HCT116 (cell line): ENCODE results near the gene RPS6KA1. TPM values are rescaled to one million over a fixed set of nuclear protein-coding genes. Genes with fewer than 3 reads are reported as not detected.
A peak's percentile ranks its signal among the peaks of the same experiment; 100 is the strongest.

ENCODE experiments used
- ATAC-seq: fragments of 200-7000 bp; cut with Tn5 transposase; 2 replicates; pipeline ENCODE4 v1.9.1; 2020; ENCODE audit warnings: mild to moderate bottlenecking, moderate library complexity
- BruUV-seq: library from RNA; stranded (reverse); fragments of 400-500 nt; replicated peaks from 2 replicates; lab custom pipeline; 2021; lab: Mats Ljungman, UMichigan
- CTCF ChIA-PET: fragments of 300-600 bp; sonication (Branson Sonifier 250); formaldehyde crosslinking; loops from one replicate; lab custom pipeline; 2021; ENCODE audit warnings: antibody characterized with exemption; lab: Charles Lee
- POLR2A ChIA-PET: fragments of 300-600, 350-600 bp; sonication (Branson Sonifier 250); formaldehyde crosslinking; loops from one replicate; lab custom pipeline; 2021; ENCODE audit warnings: antibody characterized with exemption; lab: Charles Lee
- RAD21 ChIA-PET, 2 experiments: fragments of 300-600 bp; sonication (Branson Sonifier 250); formaldehyde crosslinking; loops; one replicate each; lab custom pipeline; 2023; ENCODE audit warnings: low total read pairs in 2 of 2; ENCODE audit not compliant: uncharacterized antibody in 2 of 2, unreplicated experiment in 2 of 2, low non-redundant PET in 1 of 2; lab: Charles Lee
- DNase-seq: peaks from one replicate; pipeline ENCODE4 v3.0.0-alpha.2; 2010; ENCODE audit warnings: low read depth, low spot score
- H2AFZ ChIP-seq: fragments of 200-600 bp; shearing (Covaris generic), sonication (generic); 2 replicates; pipeline ENCODE4 v1.6.1; 2017; ENCODE audit warnings: low read depth, mixed run types, mixed read lengths, antibody characterized with exemption, low read length; ENCODE audit not compliant: poor library complexity, severe bottlenecking
- H3K27ac ChIP-seq: 2 replicates; pipeline ENCODE4 v1.5.1; 2012; ENCODE audit warnings: low read depth, low read length
- H3K27me3 ChIP-seq: fragments of 200-600 bp; sonication (generic); 2 replicates; pipeline ENCODE4 v1.6.1; 2016; ENCODE audit warnings: mixed run types, low read length, mixed read lengths; ENCODE audit not compliant: insufficient read depth
- H3K36me3 ChIP-seq, 2 experiments: fragments of 200-500 bp in 1 of 2; fragments of 200-600 bp in 1 of 2; sonication (Bioruptor generic) in 1 of 2; sonication (generic) in 1 of 2; 2 replicates each; pipeline versions ENCODE4 v1.5.1 to v1.6.1; 2014 to 2016; ENCODE audit warnings: low read length in 2 of 2, inconsistent platforms in 1 of 2, mixed read lengths in 1 of 2, mixed run types in 1 of 2; ENCODE audit not compliant: insufficient read depth in 2 of 2, control insufficient read depth in 1 of 2
- H3K4me1 ChIP-seq, 2 experiments: fragments of 200-600 bp in 1 of 2; sonication (generic) in 1 of 2; 2 replicates each; pipeline versions ENCODE4 v1.5.1 to v1.6.1; 2012 to 2017; ENCODE audit warnings: low read length in 2 of 2, inconsistent platforms in 1 of 2, mild to moderate bottlenecking in 1 of 2, mixed read lengths in 1 of 2, mixed run types in 1 of 2, moderate library complexity in 1 of 2; ENCODE audit not compliant: insufficient read depth in 2 of 2, control insufficient read depth in 1 of 2
- H3K4me2 ChIP-seq: fragments of 200-600 bp; sonication (generic); 2 replicates; pipeline ENCODE4 v1.6.1; 2017; ENCODE audit warnings: mixed run types, low read length, mixed read lengths
- H3K4me3 ChIP-seq, 2 experiments: fragments of 200-600 bp in 1 of 2; sonication (generic) in 1 of 2; replicated peaks in 1 of 2; 2 replicates each; pipeline ENCODE4 v1.5.1; 2011 to 2016; ENCODE audit warnings: low read length in 2 of 2, control low read depth in 1 of 2, low read depth in 1 of 2, mild to moderate bottlenecking in 1 of 2, mixed read lengths in 1 of 2, mixed run types in 1 of 2
- H3K79me2 ChIP-seq: fragments of 200-600 bp; sonication (generic); 2 replicates; pipeline ENCODE4 v1.6.1; 2017; ENCODE audit warnings: mild to moderate bottlenecking, mixed run types, low read length, moderate library complexity, mixed read lengths; ENCODE audit not compliant: insufficient read depth
- H3K9ac ChIP-seq: fragments of 200-600 bp; sonication (generic); 2 replicates; pipeline ENCODE4 v1.6.1; 2016; ENCODE audit warnings: low read length, mixed read lengths
- H3K9me2 ChIP-seq: fragments of 200-600 bp; sonication (generic), shearing (Covaris generic); 2 replicates; pipeline ENCODE4 v1.6.1; 2017; ENCODE audit warnings: mixed run types, mild to moderate bottlenecking, moderate library complexity; ENCODE audit not compliant: insufficient read depth
- H3K9me3 ChIP-seq, 2 experiments: fragments of 200-500 bp in 1 of 2; fragments of 200-600 bp in 1 of 2; sonication (Bioruptor generic) in 1 of 2; sonication (generic) in 1 of 2; 2 replicates each; pipeline ENCODE4 v1.6.1; 2014 to 2017; ENCODE audit warnings: low read length in 2 of 2, mixed read lengths in 2 of 2, inconsistent platforms in 1 of 2, low read depth in 1 of 2, mild to moderate bottlenecking in 1 of 2, mixed run types in 1 of 2, moderate library complexity in 1 of 2; ENCODE audit not compliant: control insufficient read depth in 1 of 2, insufficient read depth in 1 of 2
- H4K20me1 ChIP-seq: fragments of 200-600 bp; sonication (generic), shearing (Covaris generic); 2 replicates; pipeline ENCODE4 v1.6.1; 2017; ENCODE audit warnings: mixed run types, mild to moderate bottlenecking, moderate library complexity; ENCODE audit not compliant: insufficient read depth
- CEBPB ChIP-seq: IDR thresholded peaks from 2 replicates; pipeline ENCODE4 v1.6.1; 2012; ENCODE audit warnings: low read depth
- EGR1 ChIP-seq: IDR thresholded peaks from 2 replicates; pipeline ENCODE4 v1.6.1; 2012; ENCODE audit warnings: low read depth
- EZH2 ChIP-seq: fragments of 200-600 bp; sonication (generic); IDR thresholded peaks from 2 replicates; pipeline ENCODE4 v1.6.1; 2017; ENCODE audit warnings: antibody characterized with exemption, mixed run types
- FOSL1 ChIP-seq: IDR thresholded peaks from 2 replicates; pipeline ENCODE4 v1.6.1; 2012; ENCODE audit warnings: low read depth
- JUND ChIP-seq: IDR thresholded peaks from 2 replicates; pipeline ENCODE4 v1.6.1; 2012
- POLR2AphosphoS5 ChIP-seq: IDR thresholded peaks from 2 replicates; pipeline ENCODE4 v1.6.1; 2011; ENCODE audit warnings: mild to moderate bottlenecking, low read depth, low read length, moderate library complexity
- RAD21 ChIP-seq: IDR thresholded peaks from 2 replicates; pipeline ENCODE4 v1.6.1; 2012; ENCODE audit warnings: low read depth, mild to moderate bottlenecking
- SP1 ChIP-seq: IDR thresholded peaks from 2 replicates; pipeline ENCODE4 v1.6.1; 2012; ENCODE audit warnings: low read depth
- SRF ChIP-seq: IDR thresholded peaks from 2 replicates; pipeline ENCODE4 v1.6.1; 2012; ENCODE audit warnings: low read depth
- TCF7L2 ChIP-seq: IDR thresholded peaks from 2 replicates; pipeline ENCODE4 v1.7.0; 2011; ENCODE audit warnings: borderline replicate concordance, inconsistent platforms; ENCODE audit not compliant: insufficient read depth, insufficient read length; ENCODE audit errors: extremely low read depth
- YY1 ChIP-seq: IDR thresholded peaks from 2 replicates; pipeline ENCODE4 v1.6.1; 2011; ENCODE audit warnings: low read length, low read depth, moderate library complexity, mild to moderate bottlenecking; ENCODE audit not compliant: insufficient replicate concordance; ENCODE audit errors: extremely low read depth
- ZFX ChIP-seq: fragments of 450-650 bp; IDR thresholded peaks from 2 replicates; pipeline ENCODE4 v1.6.1; 2017
- intact Hi-C: fragments of 100-400 bp; cut with micrococcal nuclease; formaldehyde crosslinking; loops from 2 replicates; pipeline ENCODE4 v1.10.0; 2022
- total RNA-seq: library from RNA; stranded (reverse); gene quantifications from one replicate; pipeline ENCODE4 v1.2.1, GENCODE V29; 2021; ENCODE audit not compliant: unreplicated experiment
- TF ChIP-seq, protein P1 (sequence below), 3 experiments: fragments of 200-600 bp in 1 of 3; sonication (generic) in 1 of 3; IDR thresholded peaks in 2 of 3; conservative IDR thresholded peaks in 1 of 3; 2 replicates each; pipeline ENCODE4 v1.5.1; 2012 to 2017; ENCODE audit warnings: low read depth in 2 of 3, low read length in 2 of 3, antibody characterized with exemption in 1 of 3, borderline replicate concordance in 1 of 3, control low read depth in 1 of 3, mild to moderate bottlenecking in 1 of 3, mixed read lengths in 1 of 3, mixed run types in 1 of 3, moderate library complexity in 1 of 3; ENCODE audit not compliant: insufficient read depth in 1 of 3

Gene RPS6KA1
- total RNA-seq, 1 experiment from 2014 or later: 47.0 TPM

DNA sequence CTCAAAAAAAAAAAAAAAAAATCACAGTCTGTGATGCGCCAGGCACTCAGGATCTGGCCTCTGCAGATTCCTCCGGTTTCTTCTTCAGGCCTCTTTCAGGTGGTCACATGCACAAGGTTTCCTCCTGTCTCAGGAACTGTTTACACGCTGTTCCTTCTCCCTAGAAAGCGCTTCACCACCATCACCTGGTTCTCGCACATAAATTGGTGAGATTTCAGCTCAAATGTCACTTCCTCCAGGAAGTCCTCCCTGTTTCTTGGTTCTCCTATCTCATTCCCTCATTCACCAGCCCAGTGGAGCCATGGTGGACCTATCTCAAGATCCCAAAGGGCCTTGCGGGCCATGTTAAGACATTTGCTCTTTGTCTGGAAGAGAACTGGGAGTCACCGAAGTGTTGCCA is 30.7 kb upstream of the RPS6KA1 start:
- CTCF ChIA-PET: no interaction called here
- Histone ChIP-seq H3K4me2 (no peak overlapping the region), H3K36me3 (no peaks in the 10 kb centered on the region), H3K9me2 (no peaks in the 10 kb centered on the region), H4K20me1 (no peaks in the 10 kb centered on the region), H3K9me3 (no peaks in the 10 kb centered on the region), H3K4me1 (peaks cover 9 to 25% of the 10 kb centered on the region in 2 experiments; a peak in 3 of 4 replicates), H3K27me3 (no peaks in the 10 kb centered on the region), H3K27ac (no peak overlapping the region), H3K79me2 (no peaks in the 10 kb centered on the region), H3K9ac (no peak overlapping the region), H2AFZ (no peak overlapping the region), H3K4me3 (no peak overlapping the region)
- POLR2A ChIA-PET: no interaction called here
- intact Hi-C loops: no loop called here
- DNase-seq: no peak
- TSS peak; percentile 64 for BruUV-seq
- TF ChIP-seq, protein P1, sequence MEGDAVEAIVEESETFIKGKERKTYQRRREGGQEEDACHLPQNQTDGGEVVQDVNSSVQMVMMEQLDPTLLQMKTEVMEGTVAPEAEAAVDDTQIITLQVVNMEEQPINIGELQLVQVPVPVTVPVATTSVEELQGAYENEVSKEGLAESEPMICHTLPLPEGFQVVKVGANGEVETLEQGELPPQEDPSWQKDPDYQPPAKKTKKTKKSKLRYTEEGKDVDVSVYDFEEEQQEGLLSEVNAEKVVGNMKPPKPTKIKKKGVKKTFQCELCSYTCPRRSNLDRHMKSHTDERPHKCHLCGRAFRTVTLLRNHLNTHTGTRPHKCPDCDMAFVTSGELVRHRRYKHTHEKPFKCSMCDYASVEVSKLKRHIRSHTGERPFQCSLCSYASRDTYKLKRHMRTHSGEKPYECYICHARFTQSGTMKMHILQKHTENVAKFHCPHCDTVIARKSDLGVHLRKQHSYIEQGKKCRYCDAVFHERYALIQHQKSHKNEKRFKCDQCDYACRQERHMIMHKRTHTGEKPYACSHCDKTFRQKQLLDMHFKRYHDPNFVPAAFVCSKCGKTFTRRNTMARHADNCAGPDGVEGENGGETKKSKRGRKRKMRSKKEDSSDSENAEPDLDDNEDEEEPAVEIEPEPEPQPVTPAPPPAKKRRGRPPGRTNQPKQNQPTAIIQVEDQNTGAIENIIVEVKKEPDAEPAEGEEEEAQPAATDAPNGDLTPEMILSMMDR (IDR thresholded peaks at IDR 0.05 in 2 of 3, conservative IDR thresholded peaks at IDR 0.05 in 1 of 3; ENCODE audit: borderline replicate concordance in 1 of 3, insufficient read depth in 1 of 3, low read depth in 2 of 3, low read length in 2 of 3): no peak
- TF ChIP-seq ZFX: no peak
- RAD21 ChIA-PET: no interaction called here
- no peak for ATAC-seq

GRCh38 chr1:26500488-26501175 is 28.9 kb upstream of the RPS6KA1 start:
- Histone ChIP-seq H3K27ac (peak overlapping the region; percentile 97), H3K4me3 (peak overlapping the region; percentile 68 to 70), H3K27me3 (no peaks in the 10 kb centered on the region), H3K9me2 (no peaks in the 10 kb centered on the region), H3K9ac (peak overlapping the region; percentile 77), H3K4me1 (peaks cover 9 to 25% of the 10 kb centered on the region in 2 experiments; a peak in 3 of 4 replicates), H3K79me2 (no peaks in the 10 kb centered on the region), H2AFZ (no peak overlapping the region), H3K36me3 (no peaks in the 10 kb centered on the region), H3K4me2 (peak overlapping the region; percentile 87), H3K9me3 (no peaks in the 10 kb centered on the region), H4K20me1 (no peaks in the 10 kb centered on the region)
- ChIA-PET CTCF (interaction anchor here (0.6 to 2.0 kb wide), 21 partner anchors 9 to 365 kb away, joined by 3 to 15 read pairs (median 4); partner anchors contain the start of genes DHDDS, HMGN2, PIGV and RPS6KA1), POLR2A (interaction anchor here (0.9 to 1.6 kb wide), 6 partner anchors 10 to 31 kb away, joined by 3 to 7 read pairs (median 3); no protein-coding TSS in a partner anchor), RAD21 (interaction anchor here in 1 of 2 experiments (0.6 kb wide), 1 partner anchor 78 kb away, joined by 5 read pairs; no protein-coding TSS in a partner anchor)
- intact Hi-C loops: loop anchor here (1.0 to 2.0 kb wide), 2 partner anchors 30 to 289 kb away; no protein-coding TSS in a partner anchor
- DNase-seq (peak; percentile 48), ATAC-seq (peak; percentile 77)
- BruUV-seq: no TSS peak
- TF ChIP-seq TCF7L2 (peak; percentile 21), SP1 (peak; percentile 42), EGR1 (no peak), EZH2 (no peak), CEBPB (no peak), FOSL1 (no peak), YY1 (no peak), JUND (no peak), RAD21 (no peak), POLR2AphosphoS5 (no peak; the same call in 1 of the 2 replicates), SRF (no peak)
- TF ChIP-seq, protein P1 (IDR thresholded peaks at IDR 0.05 in 2 of 3, conservative IDR thresholded peaks at IDR 0.05 in 1 of 3; ENCODE audit: borderline replicate concordance in 1 of 3, insufficient read depth in 1 of 3, low read depth in 2 of 3, low read length in 2 of 3): no peak
